ENCODE data around the gene DOCK4.

DOCK4 gene

GRCh38 chr7:112001091-112001826 is 204.9 kb downstream of the DOCK4 start:
- DNase-seq, result no peak

- no peak for DNase-seq
Measured at GRCh38 chr7:111998326-111998725, 207.9 kb downstream of the DOCK4 start.

GRCh38 chr7:111997546-111997945 is 208.7 kb downstream of the DOCK4 start:
- no peak for DNase-seq

GRCh38 chr7:111992601-111993000 is 213.6 kb downstream of the DOCK4 start:
- DNase-seq, result no peak

GRCh38 chr7:111990643-111991042 is 215.6 kb downstream of the DOCK4 start:
- DNase-seq, result peak; percentile 10

GRCh38 chr7:111987886-111988285 is 218.3 kb downstream of the DOCK4 start:
- no peak for DNase-seq

- no peak for DNase-seq
Measured at GRCh38 chr7:111987115-111987826, 218.9 kb downstream of the DOCK4 start.

- DNase-seq, result no peak
Measured at GRCh38 chr7:111986601-111987000, 219.6 kb downstream of the DOCK4 start.

GRCh38 chr7:111985798-111986197 is 220.4 kb downstream of the DOCK4 start:
- DNase-seq, result no peak

- no peak for DNase-seq
Measured at GRCh38 chr7:111982804-111983203, 223.4 kb downstream of the DOCK4 start.

- DNase-seq, result no peak
Measured at GRCh38 chr7:111982133-111982532, 224.1 kb downstream of the DOCK4 start.

- no peak for DNase-seq
Measured at GRCh38 chr7:111980725-111981124, 225.5 kb downstream of the DOCK4 start.

GRCh38 chr7:111975346-111975745 is 230.9 kb downstream of the DOCK4 start:
- no peak for DNase-seq

GRCh38 chr7:111960984-111961383 is 245.2 kb downstream of the DOCK4 start:
- DNase-seq, result no peak

GRCh38 chr7:111958896-111959295 is 247.3 kb downstream of the DOCK4 start:
- DNase-seq, result peak; percentile 47

GRCh38 chr7:111958431-111958830 is 247.8 kb downstream of the DOCK4 start:
- no peak for DNase-seq

- DNase-seq, result no peak
Measured at GRCh38 chr7:111955616-111956015, 250.6 kb downstream of the DOCK4 start.

- DNase-seq, result no peak
Measured at GRCh38 chr7:111954474-111955381, 251.5 kb downstream of the DOCK4 start.

GRCh38 chr7:111954056-111954455 is 252.1 kb downstream of the DOCK4 start:
- DNase-seq, result no peak

- no peak for DNase-seq
Measured at GRCh38 chr7:111953611-111954010, 252.6 kb downstream of the DOCK4 start.

- DNase-seq, result no peak
Measured at GRCh38 chr7:111952783-111953182, 253.4 kb downstream of the DOCK4 start.

- no peak for DNase-seq
Measured at GRCh38 chr7:111951052-111951451, 255.1 kb downstream of the DOCK4 start.

GRCh38 chr7:111942450-111943081 is 263.6 kb downstream of the DOCK4 start:
- DNase-seq, result no peak
